Right lung (tissue), 5 donors: ENCODE measurements around the gene CCNA1. TPM values are rescaled to one million over a fixed set of nuclear protein-coding genes. Genes with fewer than 3 reads are reported as not detected.

Experiments used
- DNase-seq, 2 donors: peaks; one replicate each; pipeline ENCODE4 v3.0.0-alpha.2; 2013
- polyA plus RNA-seq, 5 donors: library from polyadenylated mRNA; unstranded; fragments of 120-200 nt; gene quantifications; one replicate each; pipeline versions ENCODE4 v1.2.1 to v1.2.3, GENCODE V29; 2013; ENCODE audit warnings: inconsistent platforms in 1 of 5, low replicate concordance in 1 of 5; ENCODE audit not compliant: insufficient read length in 5 of 5, insufficient read depth in 1 of 5

Gene CCNA1
- polyA plus RNA-seq, 5 donors, result 2.0 to 4.3 (median 3.0) TPM

- no peak for DNase-seq
Observed at GRCh38 chr13:36450534-36450933, 18.2 kb downstream of the CCNA1 start.

DNA sequence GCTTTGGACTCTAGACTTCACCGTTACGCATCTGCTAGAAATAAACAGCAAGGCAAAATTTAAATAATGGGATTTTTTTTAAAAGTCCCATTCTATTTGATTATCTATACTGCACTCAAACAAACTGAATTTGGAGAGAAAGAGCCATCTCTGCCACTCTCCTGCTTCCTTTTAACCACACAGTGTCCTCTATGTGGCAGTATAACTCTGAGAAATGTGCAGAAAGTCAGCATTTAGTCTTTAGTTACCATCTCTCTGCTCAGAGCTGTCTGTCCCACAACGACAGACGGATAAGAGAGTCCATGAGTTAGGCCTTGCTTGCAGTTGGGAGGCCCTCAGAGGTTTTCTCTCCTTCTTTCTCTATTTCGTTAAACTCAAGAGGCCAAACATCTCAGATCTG lies 21.2 kb downstream of the CCNA1 start:
- DNase-seq, result no peak

- DNase-seq, result no peak
Observed at GRCh38 chr13:36454121-36454520, 21.8 kb downstream of the CCNA1 start.

GRCh38 chr13:36454987-36455386 lies 22.7 kb downstream of the CCNA1 start:
- no peak for DNase-seq

GRCh38 chr13:36456577-36456976 lies 24.3 kb downstream of the CCNA1 start:
- no peak for DNase-seq

GRCh38 chr13:36461506-36461905 lies 29.2 kb downstream of the CCNA1 start:
- DNase-seq, result no peak

- DNase-seq, result no peak
Observed at GRCh38 chr13:36475468-36475867, 43.2 kb downstream of the CCNA1 start.

GRCh38 chr13:36476661-36477060 lies 44.4 kb downstream of the CCNA1 start:
- DNase-seq, result no peak

DNA sequence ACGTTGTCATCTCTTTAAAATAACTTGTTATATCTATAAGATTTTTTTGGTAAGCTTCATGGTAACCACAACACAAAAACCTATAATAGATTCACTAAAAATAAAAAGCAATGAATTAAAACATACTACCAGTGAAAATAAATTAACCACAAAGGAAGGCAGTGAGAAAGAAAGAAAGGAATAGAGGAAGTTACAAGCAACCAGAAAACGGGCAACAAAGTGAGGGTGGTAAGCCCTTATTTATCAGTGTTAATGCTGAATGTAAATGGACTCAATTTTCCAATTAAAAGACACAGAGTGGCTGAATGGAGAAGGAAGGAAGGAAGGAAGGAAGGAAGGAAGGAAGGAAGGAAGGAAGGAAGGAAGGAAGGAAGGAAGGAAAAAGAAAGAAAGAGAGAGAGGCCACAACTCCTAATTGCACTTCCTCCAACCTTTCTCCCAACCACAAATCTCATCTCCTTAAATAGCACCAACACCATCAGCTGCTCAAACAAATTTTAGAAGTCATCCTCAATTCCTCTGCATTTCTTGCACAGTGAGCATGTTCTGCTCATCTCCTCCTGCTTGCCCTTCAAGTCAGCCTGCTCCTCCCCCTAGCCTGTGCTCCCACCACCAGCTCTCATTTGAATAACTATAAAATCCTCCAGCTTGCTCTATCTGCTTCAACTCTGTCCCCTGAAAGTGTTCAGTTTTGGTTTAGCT lies 48.6 kb downstream of the CCNA1 start:
- DNase-seq, result no peak

- DNase-seq, result no peak
Observed at GRCh38 chr13:36490055-36490454, 57.8 kb downstream of the CCNA1 start.

Other genes starting within 250 kb of the CCNA1 start
- gene SOHLH2, start 217.9 kb upstream of the CCNA1 start, polyA plus RNA-seq, result 1 to 10 TPM; 1.1 to 5.5 (median 4.5) TPM
- gene CCDC169, start 134.7 kb upstream of the CCNA1 start, polyA plus RNA-seq, result 1 to 10 TPM; 4.3 to 9.3 (median 9.1) TPM
- gene SPART, start 86.1 kb upstream of the CCNA1 start, polyA plus RNA-seq, result 100 to 1,000 TPM in 2 of 5 donors, 10 to 100 TPM in 3; 72.2 to 105 (median 94.3) TPM
- gene SERTM1, start 241.5 kb downstream of the CCNA1 start, polyA plus RNA-seq, result 10 to 100 TPM in 1 of 5 donors, 1 to 10 TPM in 4; 6.2 to 12.2 (median 7.3) TPM